GM23338 (cell line): ENCODE measurements around the gene COX10. TPM values are rescaled to one million over a fixed set of nuclear protein-coding genes. Genes with fewer than 3 reads are reported as not detected.

Experiments
- ATAC-seq: fragments of 200-7000 bp; cut with Tn5 transposase; 3 replicates; pipeline ENCODE4 v1.9.1; 2020
- DNase-seq: peaks from one replicate; pipeline ENCODE4 v3.0.0-alpha.2; 2015; ENCODE audit warnings: low spot score
- H2AFZ ChIP-seq: fragments of 200-600 bp; sonication (generic); 2 replicates; pipeline ENCODE4 v1.8.0; 2016; ENCODE audit warnings: antibody characterized with exemption, mild to moderate bottlenecking, moderate library complexity
- H3F3A ChIP-seq: fragments of 200-600 bp; sonication (generic); replicated peaks from 2 replicates; pipeline ENCODE4 v1.8.0; 2017; ENCODE audit warnings: antibody characterized with exemption, mixed run types, low read depth
- H3K27ac ChIP-seq: fragments of 200-600 bp; sonication (generic); 2 replicates; pipeline ENCODE4 v1.6.1; 2016; ENCODE audit warnings: low read depth
- H3K27me3 ChIP-seq: fragments of 200-600 bp; sonication (generic); 2 replicates; pipeline ENCODE4 v1.8.0; 2016; ENCODE audit warnings: mild to moderate bottlenecking, mixed run types, moderate library complexity; ENCODE audit not compliant: insufficient read depth
- H3K36me3 ChIP-seq: fragments of 200-600 bp; sonication (generic); 2 replicates; pipeline ENCODE4 v1.8.0; 2016; ENCODE audit warnings: mild to moderate bottlenecking; ENCODE audit not compliant: insufficient read depth
- H3K4me1 ChIP-seq: fragments of 200-600 bp; sonication (generic); 2 replicates; pipeline ENCODE4 v1.8.0; 2016; ENCODE audit warnings: mild to moderate bottlenecking, moderate library complexity; ENCODE audit not compliant: insufficient read depth
- H3K4me2 ChIP-seq: fragments of 200-600 bp; sonication (generic); 2 replicates; pipeline ENCODE4 v1.7.1; 2017; ENCODE audit warnings: mixed run types
- H3K4me3 ChIP-seq: fragments of 200-600 bp; sonication (generic); 2 replicates; pipeline ENCODE4 v1.6.1; 2016; ENCODE audit warnings: mixed run types
- H3K79me2 ChIP-seq: fragments of 200-600 bp; sonication (generic); replicated peaks from 2 replicates; pipeline ENCODE4 v1.8.0; 2017; ENCODE audit warnings: mild to moderate bottlenecking; ENCODE audit not compliant: insufficient read depth
- H3K9me2 ChIP-seq: fragments of 200-600 bp; sonication (generic); 2 replicates; pipeline ENCODE4 v1.8.0; 2017; ENCODE audit not compliant: insufficient read depth
- H4K20me1 ChIP-seq: fragments of 200-600 bp; sonication (generic); replicated peaks from 2 replicates; pipeline ENCODE4 v1.8.0; 2017; ENCODE audit warnings: mild to moderate bottlenecking; ENCODE audit not compliant: insufficient read depth
- H3K27ac Mint-ChIP-seq: 2 replicates; pipeline ENCODE4 v1.8.0; 2020; ENCODE audit warnings: inconsistent platforms, mild to moderate bottlenecking, moderate library complexity, mixed read lengths
- H3K27me3 Mint-ChIP-seq: 3 replicates; pipeline ENCODE4 v1.8.0; 2022; ENCODE audit warnings: low read depth, mild to moderate bottlenecking, moderate library complexity, mixed read lengths, inconsistent platforms; ENCODE audit not compliant: insufficient read depth, poor library complexity
- H3K36me3 Mint-ChIP-seq: 3 replicates; pipeline ENCODE4 v1.8.0; 2021; ENCODE audit warnings: low read depth, mild to moderate bottlenecking, inconsistent platforms, moderate library complexity, mixed read lengths
- H3K4me1 Mint-ChIP-seq: 3 replicates; pipeline ENCODE4 v1.8.0; 2020; ENCODE audit warnings: mild to moderate bottlenecking, inconsistent platforms, mixed read lengths
- H3K4me3 Mint-ChIP-seq: 3 replicates; pipeline ENCODE4 v1.8.0; 2021; ENCODE audit warnings: moderate library complexity, mild to moderate bottlenecking, inconsistent platforms, mixed read lengths
- H3K9me3 Mint-ChIP-seq: 3 replicates; pipeline ENCODE4 v1.8.0; 2020; ENCODE audit warnings: moderate library complexity, mild to moderate bottlenecking, inconsistent platforms, mixed read lengths
- CREB1 ChIP-seq: fragments of 250-450 bp; sonication (Bioruptor Pico); IDR thresholded peaks from 2 replicates; pipeline ENCODE4 v1.5.0; 2020; ENCODE audit warnings: low read depth, mild to moderate bottlenecking, moderate library complexity
- EZH2 ChIP-seq: fragments of 200-600 bp; sonication (generic); IDR thresholded peaks from one replicate; pipeline ENCODE4 v1.8.0; 2017; ENCODE audit warnings: antibody characterized with exemption, mild to moderate bottlenecking, low read depth; ENCODE audit not compliant: unreplicated experiment
- EZH2phosphoT487 ChIP-seq: fragments of 200-600 bp; sonication (generic); IDR thresholded peaks from one replicate; pipeline ENCODE4 v1.8.1; 2018; ENCODE audit warnings: antibody characterized with exemption; ENCODE audit not compliant: unreplicated experiment
- JUNB ChIP-seq: IDR thresholded peaks from one replicate; pipeline ENCODE4 v1.6.1; 2016; ENCODE audit warnings: antibody characterized with exemption; ENCODE audit not compliant: unreplicated experiment
- NANOG ChIP-seq: IDR thresholded peaks from 2 replicates; pipeline ENCODE4 v1.6.1; 2016; ENCODE audit warnings: antibody characterized with exemption, borderline replicate concordance
- ZNF114 ChIP-seq: fragments of 250-450 bp; sonication (Bioruptor Pico); IDR thresholded peaks from 2 replicates; pipeline ENCODE4 v1.5.0; 2020; ENCODE audit warnings: mild to moderate bottlenecking, moderate library complexity
- ZNF331 ChIP-seq: fragments of 250-450 bp; sonication (Bioruptor Pico); IDR thresholded peaks from 2 replicates; pipeline ENCODE4 v1.5.0; 2020; ENCODE audit warnings: low read depth, mild to moderate bottlenecking, moderate library complexity
- polyA plus RNA-seq: library from polyadenylated mRNA; unstranded; fragments of >200 nt; fragmentation: Nextera tagmentation; extraction: Ambion mirVana; gene quantifications from 2 replicates; pipeline ENCODE4 v1.2.1, GENCODE V29; 2016
- total RNA-seq: library from RNA; depleted of rRNA; stranded (reverse); fragments of >200 nt; shearing (Covaris generic); gene quantifications from 2 replicates; pipeline ENCODE4 v1.2.3, GENCODE V29; 2014
- TF ChIP-seq, protein P1 (sequence below): fragments of 250-450 bp; sonication (Bioruptor Pico); IDR thresholded peaks from 2 replicates; pipeline ENCODE4 v1.5.0; 2020; ENCODE audit warnings: mild to moderate bottlenecking, moderate library complexity
- TF ChIP-seq, protein P2 (sequence below): IDR thresholded peaks from 2 replicates; pipeline ENCODE4 v1.6.1; 2016; ENCODE audit warnings: antibody characterized with exemption
- TF ChIP-seq, protein P3 (sequence below), 2 experiments: fragments of 200-600 bp in 1 of 2; sonication (generic) in 1 of 2; conservative IDR thresholded peaks; 2 replicates each; pipeline versions ENCODE4 v1.5.1 to v1.6.1; 2016 to 2017; ENCODE audit warnings: antibody characterized with exemption in 2 of 2, low read depth in 2 of 2, mild to moderate bottlenecking in 2 of 2, moderate library complexity in 1 of 2

The COX10 gene
- total and polyA plus RNA-seq, 2 experiments from 2014 or later = 25.7 to 46.6 TPM

DNA sequence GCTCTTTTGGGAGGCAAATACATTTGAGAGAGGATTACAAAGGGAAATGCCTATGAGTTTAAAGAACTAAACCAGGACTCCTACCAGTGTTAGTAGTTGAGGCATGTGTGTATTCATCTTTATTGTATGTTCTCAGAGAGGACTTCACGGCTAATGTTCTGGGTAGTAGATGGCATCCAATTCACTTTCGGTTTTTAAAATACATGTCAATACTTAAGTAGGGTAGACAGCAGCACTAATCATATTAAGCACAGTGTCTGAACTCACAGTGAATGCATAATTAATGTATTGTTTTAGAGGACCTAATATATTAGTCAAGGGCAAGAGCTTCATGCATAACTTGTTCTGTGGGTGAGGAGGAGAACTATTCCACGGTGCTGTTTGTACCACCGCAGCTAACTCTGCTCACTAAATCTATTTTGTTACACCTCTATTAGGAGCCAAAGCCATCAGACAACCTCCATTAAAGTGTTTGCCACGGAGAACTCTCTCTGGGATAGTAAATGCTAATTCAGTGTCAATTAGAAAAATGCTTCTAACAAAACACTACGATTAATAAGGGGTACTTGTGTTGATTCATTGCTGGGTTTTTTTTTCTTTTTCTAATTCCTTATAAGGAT is 56.3 kb downstream of the COX10 start:
- DNase-seq (no peak), ATAC-seq (no peak)
- no peaks in the 10 kb centered on the region for H3K27me3 Mint-ChIP-seq
- Histone ChIP-seq H4K20me1 (0 out of 2 replicates have a peak, but pooled peaks cover 5% of the 10 kb centered on the region), H3K27ac (no peak overlapping the region), H3K9me2 (no peaks in the 10 kb centered on the region), H3K36me3 (no peaks in the 10 kb centered on the region), H3K4me1 (peaks cover 45% of the 10 kb centered on the region), H2AFZ (no peak overlapping the region), H3K27me3 (no peaks in the 10 kb centered on the region), H3K4me2 (no peak overlapping the region; the same call in 1 of the 2 replicates), H3K4me3 (no peak overlapping the region), H3K79me2 (peaks cover 18% of the 10 kb centered on the region), H3F3A (no peaks in the 10 kb centered on the region)
- H3K4me1 Mint-ChIP-seq = peaks cover 45% of the 10 kb centered on the region
- no peaks in the 10 kb centered on the region for H3K9me3 Mint-ChIP-seq
- H3K4me3 Mint-ChIP-seq = no peak overlapping the region
- TF ChIP-seq JUNB = no peak
- H3K27ac Mint-ChIP-seq = no peak overlapping the region
- H3K36me3 Mint-ChIP-seq = no peaks in the 10 kb centered on the region

DNA sequence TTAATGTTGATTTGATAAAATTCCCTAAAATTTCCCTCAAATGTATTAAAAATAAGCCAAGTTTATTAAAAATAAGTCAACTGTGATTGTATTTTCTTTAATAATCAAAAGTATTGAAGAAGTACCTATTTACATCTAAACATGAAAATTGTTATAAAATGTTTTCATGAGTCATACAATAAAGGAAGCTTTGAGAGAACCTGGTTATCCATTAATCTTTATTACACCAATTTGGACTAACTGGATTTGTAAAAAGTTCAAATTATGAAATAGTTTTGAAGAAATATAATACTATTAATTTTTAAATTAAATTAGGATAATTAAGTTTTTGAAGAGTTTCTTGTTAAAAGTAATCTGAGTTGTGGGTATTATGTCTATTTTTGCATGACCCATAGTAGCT is 63.8 kb downstream of the COX10 start:
- Mint-ChIP-seq H3K4me3 (no peak overlapping the region), H3K9me3 (no peaks in the 10 kb centered on the region), H3K36me3 (no peaks in the 10 kb centered on the region), H3K4me1 (peaks cover 45% of the 10 kb centered on the region), H3K27ac (no peak overlapping the region), H3K27me3 (no peaks in the 10 kb centered on the region)
- no peak overlapping the region for H3K4me2 ChIP-seq
- no peak overlapping the region for H2AFZ ChIP-seq
- H3F3A ChIP-seq = no peaks in the 10 kb centered on the region
- H3K4me3 ChIP-seq = no peak overlapping the region
- ATAC-seq (no peak), DNase-seq (no peak)
- H3K27ac ChIP-seq = no peak overlapping the region
- peaks cover 17% of the 10 kb centered on the region for H3K79me2 ChIP-seq
- H3K27me3 ChIP-seq = no peaks in the 10 kb centered on the region
- no peaks in the 10 kb centered on the region for H3K36me3 ChIP-seq
- peaks cover 61% of the 10 kb centered on the region for H3K4me1 ChIP-seq
- H3K9me2 ChIP-seq = no peaks in the 10 kb centered on the region
- H4K20me1 ChIP-seq = no peaks in the 10 kb centered on the region
- TF ChIP-seq NANOG = no peak
- TF ChIP-seq, protein P1, sequence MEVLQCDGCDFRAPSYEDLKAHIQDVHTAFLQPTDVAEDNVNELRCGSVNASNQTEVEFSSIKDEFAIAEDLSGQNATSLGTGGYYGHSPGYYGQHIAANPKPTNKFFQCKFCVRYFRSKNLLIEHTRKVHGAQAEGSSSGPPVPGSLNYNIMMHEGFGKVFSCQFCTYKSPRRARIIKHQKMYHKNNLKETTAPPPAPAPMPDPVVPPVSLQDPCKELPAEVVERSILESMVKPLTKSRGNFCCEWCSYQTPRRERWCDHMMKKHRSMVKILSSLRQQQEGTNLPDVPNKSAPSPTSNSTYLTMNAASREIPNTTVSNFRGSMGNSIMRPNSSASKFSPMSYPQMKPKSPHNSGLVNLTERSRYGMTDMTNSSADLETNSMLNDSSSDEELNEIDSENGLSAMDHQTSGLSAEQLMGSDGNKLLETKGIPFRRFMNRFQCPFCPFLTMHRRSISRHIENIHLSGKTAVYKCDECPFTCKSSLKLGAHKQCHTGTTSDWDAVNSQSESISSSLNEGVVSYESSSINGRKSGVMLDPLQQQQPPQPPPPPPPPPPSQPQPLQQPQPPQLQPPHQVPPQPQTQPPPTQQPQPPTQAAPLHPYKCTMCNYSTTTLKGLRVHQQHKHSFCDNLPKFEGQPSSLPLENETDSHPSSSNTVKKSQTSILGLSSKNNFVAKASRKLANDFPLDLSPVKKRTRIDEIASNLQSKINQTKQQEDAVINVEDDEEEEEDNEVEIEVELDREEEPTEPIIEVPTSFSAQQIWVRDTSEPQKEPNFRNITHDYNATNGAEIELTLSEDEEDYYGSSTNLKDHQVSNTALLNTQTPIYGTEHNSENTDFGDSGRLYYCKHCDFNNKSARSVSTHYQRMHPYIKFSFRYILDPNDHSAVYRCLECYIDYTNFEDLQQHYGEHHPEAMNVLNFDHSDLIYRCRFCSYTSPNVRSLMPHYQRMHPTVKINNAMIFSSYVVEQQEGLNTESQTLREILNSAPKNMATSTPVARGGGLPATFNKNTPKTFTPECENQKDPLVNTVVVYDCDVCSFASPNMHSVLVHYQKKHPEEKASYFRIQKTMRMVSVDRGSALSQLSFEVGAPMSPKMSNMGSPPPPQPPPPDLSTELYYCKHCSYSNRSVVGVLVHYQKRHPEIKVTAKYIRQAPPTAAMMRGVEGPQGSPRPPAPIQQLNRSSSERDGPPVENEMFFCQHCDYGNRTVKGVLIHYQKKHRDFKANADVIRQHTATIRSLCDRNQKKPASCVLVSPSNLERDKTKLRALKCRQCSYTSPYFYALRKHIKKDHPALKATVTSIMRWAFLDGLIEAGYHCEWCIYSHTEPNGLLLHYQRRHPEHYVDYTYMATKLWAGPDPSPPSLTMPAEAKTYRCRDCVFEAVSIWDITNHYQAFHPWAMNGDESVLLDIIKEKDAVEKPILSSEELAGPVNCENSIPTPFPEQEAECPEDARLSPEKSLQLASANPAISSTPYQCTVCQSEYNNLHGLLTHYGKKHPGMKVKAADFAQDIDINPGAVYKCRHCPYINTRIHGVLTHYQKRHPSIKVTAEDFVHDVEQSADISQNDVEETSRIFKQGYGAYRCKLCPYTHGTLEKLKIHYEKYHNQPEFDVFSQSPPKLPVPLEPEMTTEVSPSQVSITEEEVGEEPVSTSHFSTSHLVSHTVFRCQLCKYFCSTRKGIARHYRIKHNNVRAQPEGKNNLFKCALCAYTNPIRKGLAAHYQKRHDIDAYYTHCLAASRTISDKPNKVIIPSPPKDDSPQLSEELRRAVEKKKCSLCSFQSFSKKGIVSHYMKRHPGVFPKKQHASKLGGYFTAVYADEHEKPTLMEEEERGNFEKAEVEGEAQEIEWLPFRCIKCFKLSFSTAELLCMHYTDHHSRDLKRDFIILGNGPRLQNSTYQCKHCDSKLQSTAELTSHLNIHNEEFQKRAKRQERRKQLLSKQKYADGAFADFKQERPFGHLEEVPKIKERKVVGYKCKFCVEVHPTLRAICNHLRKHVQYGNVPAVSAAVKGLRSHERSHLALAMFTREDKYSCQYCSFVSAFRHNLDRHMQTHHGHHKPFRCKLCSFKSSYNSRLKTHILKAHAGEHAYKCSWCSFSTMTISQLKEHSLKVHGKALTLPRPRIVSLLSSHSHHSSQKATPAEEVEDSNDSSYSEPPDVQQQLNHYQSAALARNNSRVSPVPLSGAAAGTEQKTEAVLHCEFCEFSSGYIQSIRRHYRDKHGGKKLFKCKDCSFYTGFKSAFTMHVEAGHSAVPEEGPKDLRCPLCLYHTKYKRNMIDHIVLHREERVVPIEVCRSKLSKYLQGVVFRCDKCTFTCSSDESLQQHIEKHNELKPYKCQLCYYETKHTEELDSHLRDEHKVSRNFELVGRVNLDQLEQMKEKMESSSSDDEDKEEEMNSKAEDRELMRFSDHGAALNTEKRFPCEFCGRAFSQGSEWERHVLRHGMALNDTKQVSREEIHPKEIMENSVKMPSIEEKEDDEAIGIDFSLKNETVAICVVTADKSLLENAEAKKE (CRISPR knock-in tag) = no peak
- TF ChIP-seq, protein P2, sequence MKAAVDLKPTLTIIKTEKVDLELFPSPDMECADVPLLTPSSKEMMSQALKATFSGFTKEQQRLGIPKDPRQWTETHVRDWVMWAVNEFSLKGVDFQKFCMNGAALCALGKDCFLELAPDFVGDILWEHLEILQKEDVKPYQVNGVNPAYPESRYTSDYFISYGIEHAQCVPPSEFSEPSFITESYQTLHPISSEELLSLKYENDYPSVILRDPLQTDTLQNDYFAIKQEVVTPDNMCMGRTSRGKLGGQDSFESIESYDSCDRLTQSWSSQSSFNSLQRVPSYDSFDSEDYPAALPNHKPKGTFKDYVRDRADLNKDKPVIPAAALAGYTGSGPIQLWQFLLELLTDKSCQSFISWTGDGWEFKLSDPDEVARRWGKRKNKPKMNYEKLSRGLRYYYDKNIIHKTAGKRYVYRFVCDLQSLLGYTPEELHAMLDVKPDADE = no peak
- TF ChIP-seq EZH2 = no peak
- TF ChIP-seq EZH2phosphoT487 = no peak
- no peak for TF ChIP-seq ZNF331
- no peak for TF ChIP-seq JUNB
- TF ChIP-seq ZNF114 = no peak
- TF ChIP-seq, protein P3, sequence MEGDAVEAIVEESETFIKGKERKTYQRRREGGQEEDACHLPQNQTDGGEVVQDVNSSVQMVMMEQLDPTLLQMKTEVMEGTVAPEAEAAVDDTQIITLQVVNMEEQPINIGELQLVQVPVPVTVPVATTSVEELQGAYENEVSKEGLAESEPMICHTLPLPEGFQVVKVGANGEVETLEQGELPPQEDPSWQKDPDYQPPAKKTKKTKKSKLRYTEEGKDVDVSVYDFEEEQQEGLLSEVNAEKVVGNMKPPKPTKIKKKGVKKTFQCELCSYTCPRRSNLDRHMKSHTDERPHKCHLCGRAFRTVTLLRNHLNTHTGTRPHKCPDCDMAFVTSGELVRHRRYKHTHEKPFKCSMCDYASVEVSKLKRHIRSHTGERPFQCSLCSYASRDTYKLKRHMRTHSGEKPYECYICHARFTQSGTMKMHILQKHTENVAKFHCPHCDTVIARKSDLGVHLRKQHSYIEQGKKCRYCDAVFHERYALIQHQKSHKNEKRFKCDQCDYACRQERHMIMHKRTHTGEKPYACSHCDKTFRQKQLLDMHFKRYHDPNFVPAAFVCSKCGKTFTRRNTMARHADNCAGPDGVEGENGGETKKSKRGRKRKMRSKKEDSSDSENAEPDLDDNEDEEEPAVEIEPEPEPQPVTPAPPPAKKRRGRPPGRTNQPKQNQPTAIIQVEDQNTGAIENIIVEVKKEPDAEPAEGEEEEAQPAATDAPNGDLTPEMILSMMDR (conservative IDR thresholded peaks at IDR 0.05; ENCODE audit: low read depth in 2 of 2) = no peak
- no peak for TF ChIP-seq CREB1 (CRISPR knock-in tag)
